ENCODE measurements around the gene STK32C.

STK32C gene

DNA sequence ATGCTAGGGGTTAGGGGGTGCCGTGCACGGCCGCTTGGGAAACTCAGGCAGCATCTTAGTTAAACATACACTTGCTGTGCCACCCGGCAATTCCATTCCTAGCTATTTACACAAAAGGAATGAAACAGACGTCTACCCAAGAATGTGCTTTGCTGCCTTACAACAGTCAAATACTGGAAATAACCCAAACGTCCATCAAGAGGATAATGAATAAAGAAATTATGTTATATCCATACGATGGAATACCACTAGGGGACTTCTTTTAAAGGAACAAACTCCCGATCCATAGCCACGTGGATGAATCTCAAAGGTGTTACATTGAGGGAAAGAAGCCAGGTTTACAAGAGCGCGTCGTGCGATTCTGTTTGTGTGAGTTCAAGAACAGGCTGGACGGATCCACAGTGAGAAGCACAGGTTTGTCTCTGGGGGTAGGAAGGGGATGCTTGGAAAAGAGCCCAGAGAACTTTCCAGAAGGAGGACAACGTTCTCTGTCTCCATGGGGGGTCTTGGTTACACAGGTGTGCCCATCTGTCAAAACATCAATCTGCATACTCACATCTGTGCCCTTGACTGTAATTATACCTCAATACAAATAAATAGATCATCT lies 41.8 kb downstream of the STK32C start:
- DNase-seq (ENCODE audit: low read depth), result no peak

DNA sequence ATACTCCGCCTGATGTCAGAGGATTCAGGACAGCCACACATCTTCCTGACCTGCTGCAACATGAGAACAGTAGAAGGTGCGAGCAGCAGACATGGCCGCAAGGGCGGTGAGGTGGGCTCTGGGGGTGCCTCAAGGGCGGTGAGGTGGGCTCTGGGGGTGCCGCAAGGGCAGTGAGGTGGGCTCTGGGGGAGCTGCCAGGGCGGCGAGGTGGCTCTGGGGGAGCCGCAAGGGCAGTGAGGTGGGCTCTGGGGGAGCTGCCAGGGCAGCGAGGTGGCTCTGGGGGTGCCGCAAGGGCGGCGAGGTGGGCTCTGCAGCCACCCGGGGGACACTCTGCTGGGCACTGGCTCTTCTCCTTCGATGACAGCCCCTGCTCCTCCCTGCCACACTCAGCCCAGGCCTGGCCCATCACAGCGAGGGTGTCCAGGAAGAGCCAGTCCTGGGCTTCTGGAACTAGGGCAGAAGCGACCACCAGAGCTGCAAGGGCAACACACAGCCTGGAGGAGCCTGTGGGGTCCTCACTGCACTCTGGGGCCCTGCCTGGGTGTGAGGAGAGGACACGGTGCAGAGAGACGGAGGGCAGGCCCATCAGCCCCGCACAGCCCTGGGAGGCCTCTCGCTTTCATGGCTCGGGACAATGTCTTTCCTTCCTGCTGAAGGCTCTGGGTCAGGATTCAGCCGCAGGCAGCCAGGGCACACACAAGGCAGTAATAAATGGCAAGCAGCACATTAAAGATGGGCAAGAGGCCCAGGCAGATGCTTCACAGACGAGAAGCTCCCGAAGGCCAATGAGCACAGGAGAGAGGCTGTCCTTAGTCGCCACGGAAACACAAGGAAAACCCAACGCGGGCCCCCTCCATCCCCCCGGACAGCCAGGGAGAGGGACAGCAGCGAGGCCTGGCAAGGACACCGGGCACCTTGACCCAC lies 42.5 kb downstream of the STK32C start:
- DNase-seq (ENCODE audit: low read depth), result no peak

DNA sequence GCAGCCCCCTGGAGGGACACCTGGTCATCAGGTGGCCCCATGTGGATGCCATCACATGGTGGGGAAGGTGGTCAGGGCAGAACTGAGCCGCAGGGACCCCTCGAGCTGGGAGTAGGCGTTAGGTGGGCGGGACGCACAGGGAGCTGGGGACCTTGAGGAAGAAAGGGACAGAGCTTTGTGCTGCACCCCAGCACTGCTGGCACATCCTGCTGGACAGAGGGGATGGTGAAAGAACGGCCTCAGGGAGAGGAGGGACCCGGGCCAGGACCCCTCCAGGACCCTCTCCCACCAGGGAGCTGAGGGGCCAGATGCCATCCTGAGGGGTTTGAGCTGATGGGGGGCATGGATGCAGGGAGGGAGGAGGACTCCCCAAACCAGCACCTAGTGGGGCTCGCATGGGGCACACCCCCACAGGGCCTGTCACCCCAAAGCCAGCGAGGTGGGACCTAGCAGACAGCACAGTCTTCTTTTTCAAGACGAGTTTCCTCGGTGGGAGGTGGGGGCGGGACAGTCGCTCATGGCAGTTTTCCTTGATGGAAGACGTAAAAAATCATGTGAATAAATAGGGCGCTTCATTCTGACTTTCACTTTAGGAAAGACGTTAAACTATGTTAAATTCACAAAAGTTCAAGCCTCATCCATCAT lies 43.3 kb downstream of the STK32C start:
- no peak for DNase-seq (ENCODE audit: low read depth)

DNA sequence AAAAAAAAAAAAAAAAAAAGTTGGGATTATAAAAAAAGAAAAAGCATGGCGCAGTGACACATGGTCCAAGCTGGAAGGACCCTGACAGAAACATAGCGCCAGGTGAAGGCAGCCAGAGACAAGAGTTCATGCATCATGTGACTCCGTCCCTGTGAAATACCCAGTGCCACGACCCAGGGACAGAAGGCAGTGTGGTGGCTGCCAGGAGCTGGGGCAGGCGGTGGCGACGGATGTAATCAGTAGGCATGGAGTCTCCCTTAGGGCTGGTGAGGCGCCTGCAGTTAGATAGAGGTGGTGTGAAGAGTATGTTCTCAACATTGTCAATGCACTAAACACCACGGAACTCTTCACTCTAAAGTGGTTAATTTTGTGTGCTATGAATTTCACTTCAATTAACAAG lies 43.9 kb downstream of the STK32C start:
- no peak for DNase-seq (ENCODE audit: low read depth)

DNA sequence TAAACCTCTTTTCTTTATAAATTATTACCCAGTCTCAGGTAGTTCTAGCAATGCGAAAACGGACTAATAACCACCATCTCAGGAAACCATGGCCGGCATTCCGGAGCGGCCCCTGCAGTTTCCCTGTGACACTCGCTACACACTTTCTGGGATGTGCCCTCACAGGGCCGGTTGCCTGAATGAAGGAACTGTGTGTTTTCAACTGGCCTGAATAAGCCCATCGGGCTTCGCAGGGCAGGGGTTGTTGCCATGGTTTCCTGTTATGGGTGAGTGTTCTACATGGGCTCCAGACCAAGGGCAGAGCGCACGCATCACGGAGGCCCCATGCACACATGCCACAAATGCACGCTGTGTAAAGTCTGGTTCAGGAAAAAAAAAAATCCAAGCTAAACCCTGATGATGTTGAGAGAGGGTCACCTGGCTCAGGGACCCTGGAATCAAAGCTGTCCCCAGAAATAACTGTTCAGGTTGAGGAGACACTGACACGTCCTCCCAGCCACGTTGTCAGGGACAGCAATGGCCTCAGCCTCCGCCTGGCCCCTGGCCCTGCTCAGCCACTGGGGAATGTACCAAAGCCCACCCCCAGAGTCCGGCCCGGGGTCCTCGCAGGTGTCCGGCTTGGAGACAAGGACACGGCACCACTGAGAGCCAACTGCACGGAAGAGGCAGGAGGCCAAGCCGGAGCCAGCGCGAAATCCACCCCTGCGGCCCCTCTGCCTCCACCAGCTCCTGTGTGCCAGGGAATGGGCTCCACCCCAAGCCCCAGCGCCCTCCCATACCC lies 47.9 kb downstream of the STK32C start:
- no peak for DNase-seq (ENCODE audit: low read depth)

DNA sequence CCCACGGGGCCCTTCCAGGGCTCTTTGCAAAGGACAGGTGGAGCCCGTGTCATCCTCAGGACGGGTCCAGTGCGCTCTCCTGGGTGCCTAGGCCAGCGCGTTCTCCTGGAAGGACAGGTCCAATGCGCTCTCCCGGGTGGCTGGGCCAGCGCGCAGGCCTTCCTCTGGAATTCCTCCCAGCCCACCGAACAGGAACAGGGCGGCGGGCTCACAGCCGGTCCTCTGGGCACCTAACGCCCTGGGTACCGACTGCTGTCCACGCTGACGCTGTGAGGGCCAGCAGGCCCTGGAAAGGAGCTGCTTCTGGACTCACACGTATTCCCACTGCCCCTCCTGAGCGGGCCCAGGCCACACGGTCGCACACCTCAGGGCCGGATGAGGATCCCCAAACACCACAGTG lies 49.3 kb downstream of the STK32C start:
- no peak for DNase-seq (ENCODE audit: low read depth)

DNA sequence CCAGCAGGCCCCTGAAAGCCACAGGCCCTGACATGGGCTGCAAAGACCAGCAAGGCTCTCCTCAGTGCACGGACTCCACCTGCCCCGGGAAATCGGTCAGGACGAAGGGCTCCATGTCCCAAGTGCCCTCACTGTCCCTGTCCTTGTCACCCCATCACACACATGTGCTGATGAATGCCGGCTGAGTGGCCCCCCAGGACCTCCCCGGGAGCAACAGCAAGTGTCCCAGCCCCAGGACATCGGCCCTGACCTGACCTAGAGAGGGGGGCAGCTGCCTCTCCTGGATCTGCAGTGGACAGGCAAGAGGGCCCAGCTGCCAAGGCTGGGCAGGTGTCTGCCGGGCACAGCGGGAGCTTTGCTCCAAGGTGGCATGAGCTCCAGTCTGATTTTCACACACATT lies 49.8 kb downstream of the STK32C start:
- no peak for DNase-seq (ENCODE audit: low read depth)

DNA sequence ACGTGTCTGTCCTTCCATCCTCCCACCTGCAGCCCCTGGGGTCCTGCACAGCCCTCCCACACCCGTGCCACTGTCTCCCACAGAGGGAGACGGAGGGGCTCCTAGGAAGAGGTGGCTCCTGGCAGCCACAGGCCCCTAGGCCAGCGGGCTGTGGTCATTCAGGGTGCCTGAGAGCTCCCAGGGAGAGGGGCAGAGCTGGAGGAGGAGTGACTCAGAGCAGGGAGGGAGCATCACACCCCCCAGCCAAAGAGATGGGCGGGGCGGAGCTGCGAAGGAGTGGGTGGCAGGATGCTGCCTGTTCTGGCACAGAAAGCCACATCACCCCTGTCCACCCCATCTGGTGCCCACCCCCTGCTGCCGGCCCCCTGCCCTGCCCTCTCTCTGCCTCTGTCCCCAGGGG lies 50.5 kb downstream of the STK32C start:
- no peak for DNase-seq (ENCODE audit: low read depth)

DNA sequence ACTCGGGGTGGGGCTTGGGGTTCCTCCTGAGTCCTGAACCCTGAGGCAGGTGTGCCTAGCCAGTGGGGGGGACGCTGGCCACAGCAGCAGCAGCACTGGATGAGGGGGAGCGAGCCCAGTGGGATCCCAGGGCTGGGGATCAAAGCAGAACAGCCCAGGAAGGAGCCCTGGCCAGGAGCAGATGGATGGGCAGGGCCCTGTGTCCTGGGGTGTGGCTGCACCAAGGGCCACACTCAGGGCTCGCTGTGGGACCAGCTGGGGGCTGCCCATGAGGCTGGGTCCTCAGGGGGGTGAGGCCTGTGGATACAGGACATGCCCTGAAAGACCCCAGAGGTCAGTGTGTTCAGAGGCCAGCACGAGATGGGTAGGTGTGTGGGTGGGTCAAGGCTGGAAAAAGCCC lies 50.9 kb downstream of the STK32C start:
- DNase-seq (ENCODE audit: low read depth), result no peak

DNA sequence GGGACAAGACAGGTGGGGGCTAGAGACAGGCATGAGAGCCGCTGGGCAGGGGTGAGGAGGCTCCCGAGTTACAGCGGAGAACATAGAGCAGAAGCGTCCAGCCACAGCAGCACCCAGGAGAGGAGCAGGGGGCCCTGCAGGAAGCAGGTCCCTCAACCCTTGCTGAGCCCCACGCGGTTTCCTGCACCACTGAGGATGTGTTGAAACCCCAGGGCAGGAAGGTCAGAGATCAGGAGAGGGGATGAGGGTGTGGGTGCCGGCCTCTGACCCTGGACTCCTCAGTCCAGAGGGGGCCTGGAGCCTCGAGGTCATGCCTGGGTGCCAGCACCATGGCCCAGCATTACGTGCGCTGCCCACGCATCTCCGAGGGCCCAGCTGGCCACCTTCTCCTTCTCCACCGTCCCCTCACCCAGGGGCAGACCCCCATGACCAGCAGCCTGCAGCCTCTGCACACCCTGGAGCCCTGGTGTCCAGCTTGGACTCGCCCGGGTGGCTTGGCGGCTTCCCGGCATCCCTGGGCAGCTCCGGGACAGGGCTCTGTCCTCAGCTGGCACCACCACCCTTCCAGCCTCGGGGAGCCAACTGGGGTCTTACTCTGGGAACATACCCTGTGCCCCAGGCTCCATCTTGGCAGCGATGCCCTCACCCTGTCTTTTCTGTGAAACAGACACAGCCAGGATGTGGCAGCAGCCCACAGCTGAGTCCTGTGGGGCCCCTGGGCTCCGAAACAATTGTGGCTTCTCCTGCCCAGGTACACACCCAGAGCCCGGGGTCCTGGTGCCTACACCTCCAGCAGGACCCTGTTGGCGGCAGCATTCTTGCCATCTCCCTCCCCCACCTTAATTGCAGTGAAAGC lies 52.0 kb downstream of the STK32C start:
- no peak for DNase-seq (ENCODE audit: low read depth)

DNA sequence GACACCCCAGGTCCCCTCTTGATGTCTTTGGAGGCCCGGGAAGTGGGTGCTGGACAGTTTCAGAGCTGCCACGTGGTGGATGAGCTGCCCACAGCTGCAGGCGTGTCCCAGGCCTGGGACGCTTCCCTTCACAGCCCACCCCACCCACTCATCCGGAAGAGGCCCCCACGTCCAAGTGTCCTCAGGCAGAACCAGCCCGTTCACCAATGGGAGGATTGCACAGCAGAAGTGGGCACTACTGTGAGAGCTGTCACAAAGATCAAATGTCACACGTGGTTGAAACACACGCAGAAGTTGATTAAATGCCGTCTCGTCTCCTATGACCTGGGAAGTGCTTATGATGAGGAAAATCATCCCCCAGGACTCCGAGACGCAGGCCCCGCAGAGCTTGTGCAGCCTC lies 52.9 kb downstream of the STK32C start:
- no peak for DNase-seq (ENCODE audit: low read depth)

DNA sequence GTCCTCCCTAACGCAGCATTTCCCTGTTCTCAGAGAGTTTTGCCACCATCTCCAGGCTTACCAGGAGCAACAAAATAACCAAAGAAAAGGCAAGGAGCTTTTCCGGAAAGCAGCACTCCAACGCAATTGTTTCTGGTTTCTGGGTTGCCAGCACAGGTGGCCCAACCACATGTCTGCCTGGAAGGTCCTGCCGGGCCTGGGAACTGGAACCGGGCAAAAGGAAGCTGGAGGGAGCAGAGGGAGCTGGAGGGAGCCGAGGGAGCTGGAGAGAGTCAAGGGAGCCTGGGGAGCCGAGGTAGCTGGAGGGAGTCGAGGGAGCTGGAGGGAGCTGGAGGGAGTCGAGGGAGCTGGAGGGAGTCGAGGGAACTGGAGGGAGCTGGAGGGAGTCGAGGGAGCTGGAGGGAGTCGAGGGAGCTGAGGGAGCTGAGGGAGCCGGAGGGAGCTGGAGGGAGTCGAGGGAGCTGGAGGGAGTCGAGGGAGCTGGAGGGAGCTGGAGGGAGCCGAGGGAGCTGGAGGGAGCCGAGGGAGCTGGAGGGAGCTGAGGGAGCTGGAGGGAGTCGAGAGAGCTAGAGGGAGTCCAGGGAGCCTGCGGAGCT lies 54.6 kb downstream of the STK32C start:
- DNase-seq (ENCODE audit: low read depth), result no peak

DNA sequence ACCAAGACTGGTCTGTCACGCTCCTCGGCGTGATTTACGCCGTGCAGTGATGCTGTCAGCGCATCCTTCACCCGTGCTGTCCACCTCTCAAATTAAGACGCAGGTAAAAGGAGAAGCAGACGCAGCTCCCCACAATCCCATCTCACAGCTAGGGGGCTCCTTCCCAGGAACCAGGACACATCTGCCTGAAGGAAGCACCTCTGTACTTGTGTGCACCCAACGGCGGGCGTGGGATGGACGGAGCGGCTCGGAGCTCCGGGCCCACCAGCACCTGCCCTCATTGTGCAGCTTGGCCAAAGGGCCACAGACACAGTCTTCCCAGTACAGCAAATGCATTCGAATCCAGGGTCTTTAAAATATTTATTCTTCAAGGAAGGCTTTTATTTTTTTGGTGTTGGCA lies 55.3 kb downstream of the STK32C start:
- DNase-seq (ENCODE audit: low read depth), result no peak

DNA sequence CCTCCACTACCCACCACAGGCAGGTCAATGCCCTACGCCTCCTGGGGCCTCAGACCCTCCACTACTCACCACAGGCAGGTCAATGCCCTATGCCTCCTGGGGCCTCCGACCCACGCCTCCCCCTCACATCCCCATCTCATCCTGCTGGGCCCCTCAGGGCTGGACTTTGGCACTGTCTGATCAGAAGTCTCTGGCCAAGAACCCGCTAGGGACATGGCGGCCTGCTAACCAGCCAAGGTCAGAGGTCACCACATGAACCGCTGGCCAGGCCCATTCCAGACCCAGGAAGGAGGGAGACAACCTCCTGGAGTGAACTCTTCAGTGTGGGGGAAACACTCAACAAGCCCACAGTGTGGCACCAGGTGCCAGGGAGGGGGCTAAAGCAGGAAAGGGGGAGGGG lies 55.8 kb downstream of the STK32C start:
- DNase-seq (ENCODE audit: low read depth), result no peak

DNA sequence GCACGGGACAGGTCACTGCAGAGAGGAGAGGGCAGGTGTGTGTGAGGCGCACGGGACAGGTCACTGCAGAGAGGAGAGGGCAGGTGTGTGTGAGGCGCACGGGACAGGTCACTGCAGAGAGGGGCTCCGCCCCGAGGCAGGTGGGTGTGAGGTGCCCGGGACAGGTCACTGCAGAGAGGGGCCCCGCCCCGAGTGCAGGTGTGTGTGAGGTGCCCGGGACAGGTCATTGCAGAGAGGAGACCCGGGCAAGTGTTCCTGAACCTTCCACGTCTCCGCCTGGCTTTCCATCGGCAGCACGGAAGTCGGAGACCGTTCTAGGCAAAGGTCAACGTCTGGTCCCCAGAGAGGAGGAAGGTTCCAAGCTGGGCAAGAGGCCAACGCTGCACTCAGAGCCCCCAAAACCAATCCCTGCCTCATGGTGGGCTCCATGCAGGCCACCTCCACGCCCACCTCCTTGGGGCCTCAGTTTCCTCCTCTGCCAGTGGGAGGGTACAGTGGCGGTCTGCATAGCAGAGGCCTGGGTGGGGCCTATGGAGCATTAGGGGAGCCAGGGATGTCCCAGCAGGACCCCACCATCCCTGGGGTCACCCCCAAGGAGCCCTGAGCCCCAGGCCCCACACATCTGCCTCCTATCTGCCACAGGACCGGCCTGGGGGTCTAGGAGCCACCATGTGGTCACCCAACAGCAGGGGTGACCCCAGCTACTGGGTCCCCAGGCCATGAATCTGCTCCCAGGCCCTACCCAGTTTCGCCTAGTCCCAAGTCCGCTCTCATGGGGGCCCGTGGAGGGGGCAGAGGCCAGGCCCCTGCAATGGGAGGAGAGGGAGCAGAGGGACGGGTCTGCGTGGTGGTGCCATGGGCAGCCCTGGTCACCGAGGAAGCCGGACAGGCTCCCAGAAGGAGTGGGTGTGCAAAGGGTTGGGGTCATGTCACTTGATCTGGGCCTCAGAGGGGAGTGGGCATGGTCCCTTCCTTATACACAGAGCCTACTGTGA lies 57.0 kb downstream of the STK32C start:
- no peak for DNase-seq (ENCODE audit: low read depth)

DNA sequence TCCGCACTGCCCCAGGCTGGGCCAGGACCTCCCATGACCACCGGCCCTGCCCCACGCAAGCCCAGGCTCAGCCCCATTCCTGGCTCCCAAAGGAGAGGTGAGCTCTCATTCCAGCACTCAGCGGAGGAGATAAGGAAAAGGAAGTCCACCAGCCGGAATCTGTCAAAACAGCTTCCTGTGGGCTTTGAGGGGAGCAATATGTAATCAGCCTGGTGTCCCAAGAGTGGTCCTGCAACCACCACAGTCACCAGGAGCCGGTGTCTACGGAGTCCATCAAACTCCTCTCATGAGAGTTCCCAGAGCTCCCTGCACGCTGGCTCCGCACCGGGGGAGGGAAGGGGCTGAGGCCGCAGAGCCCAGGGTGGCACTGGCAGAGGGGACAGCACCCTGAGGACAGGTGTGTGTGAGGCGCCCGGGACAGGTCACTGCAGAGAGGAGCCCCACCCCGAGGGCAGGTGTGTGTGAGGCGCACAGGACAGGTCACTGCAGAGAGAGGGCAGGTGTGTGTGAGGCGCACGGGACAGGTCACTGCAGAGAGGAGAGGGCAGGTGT lies 57.9 kb downstream of the STK32C start:
- DNase-seq (ENCODE audit: low read depth), result peak; percentile 62

DNA sequence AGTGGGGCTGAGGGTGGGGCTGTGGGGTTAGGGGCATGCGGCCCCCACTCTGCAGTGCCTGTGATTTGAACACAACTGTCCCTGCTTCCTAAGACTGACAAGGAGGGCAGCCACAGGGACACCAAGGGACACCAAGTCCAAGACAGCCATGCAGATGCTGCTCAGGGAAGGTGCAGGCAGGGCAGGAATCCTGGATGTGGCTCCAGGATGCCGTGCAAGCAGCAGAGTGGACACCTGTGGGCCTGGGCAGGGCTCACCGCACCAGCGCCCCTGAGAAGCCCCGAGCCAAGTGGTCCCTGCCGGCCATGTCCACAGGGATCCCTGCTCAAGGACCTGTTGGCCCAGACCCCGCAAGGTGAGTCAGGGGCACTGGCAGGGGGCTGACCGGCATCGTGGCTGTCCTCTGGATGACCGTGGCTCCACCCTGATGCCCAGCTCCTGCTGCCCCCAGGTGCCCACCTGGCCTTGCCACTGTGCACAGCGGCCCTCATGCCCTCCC lies 58.5 kb downstream of the STK32C start:
- no peak for DNase-seq (ENCODE audit: low read depth)

DNA sequence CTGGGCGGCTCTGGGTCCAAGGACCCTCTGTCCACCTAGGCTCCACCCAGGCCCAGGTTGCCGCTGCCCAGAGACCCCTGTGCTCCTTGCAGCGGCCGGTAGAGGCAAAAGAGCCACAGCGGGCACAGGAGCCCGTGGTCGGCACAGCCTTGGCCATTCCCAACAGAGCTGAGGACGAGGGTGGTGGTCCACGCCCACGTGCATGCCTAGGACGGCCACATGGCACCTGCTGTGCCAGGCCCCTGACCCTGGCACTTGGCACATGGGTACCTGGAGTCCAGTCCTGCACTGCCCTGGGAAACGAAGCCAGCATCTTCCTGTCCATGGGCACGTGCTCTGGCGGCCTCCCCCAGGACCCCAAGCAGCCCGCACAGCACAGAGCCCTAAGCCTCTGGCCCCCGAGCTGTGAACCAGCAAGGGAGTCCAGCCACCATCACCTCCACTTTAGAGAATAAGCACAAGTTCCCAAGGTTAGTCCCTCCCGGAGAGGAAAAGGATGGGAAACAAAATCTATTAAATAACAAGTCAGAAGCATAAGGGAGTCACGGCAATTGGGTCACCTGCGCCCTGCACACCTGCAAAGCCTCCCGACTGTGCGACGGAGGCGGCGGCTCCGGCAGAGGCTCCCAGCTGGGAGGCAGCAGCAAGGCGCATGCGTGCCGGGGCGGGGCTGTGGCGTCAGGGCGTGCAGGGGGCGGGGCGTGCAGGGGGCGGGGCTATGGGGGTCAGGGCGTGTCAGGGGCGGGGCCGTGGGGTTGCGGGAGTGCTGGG lies 59.1 kb downstream of the STK32C start:
- no peak for DNase-seq (ENCODE audit: low read depth)

DNA sequence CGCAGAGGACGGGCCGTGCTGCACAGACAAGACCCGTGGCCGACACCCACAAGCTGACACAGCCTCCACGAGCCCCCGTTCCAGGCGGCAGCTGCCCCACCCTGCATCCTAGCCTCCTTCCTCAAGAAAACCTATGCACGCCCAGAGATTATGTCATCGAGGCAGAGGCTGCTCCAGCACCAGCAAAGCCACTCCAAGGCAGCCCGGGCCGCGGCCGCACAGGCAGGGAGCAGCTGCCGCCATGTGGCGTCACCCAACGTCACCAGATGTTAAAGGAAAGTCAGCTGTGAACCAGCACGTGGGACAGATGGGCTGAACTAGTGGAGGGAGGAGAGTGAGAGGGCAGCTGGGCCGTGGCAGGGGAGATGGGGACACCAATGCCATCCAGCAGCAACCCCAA lies 59.8 kb downstream of the STK32C start:
- DNase-seq (ENCODE audit: low read depth), result no peak
